Panc1 (cell line): ENCODE measurements around the gene AMBP. TPM values are rescaled to one million over a fixed set of nuclear protein-coding genes. Genes with fewer than 3 reads are reported as not detected.

Experiments
- ATAC-seq: fragments of 200-7000 bp; cut with Tn5 transposase; 2 replicates; pipeline ENCODE4 v1.9.1; 2020; ENCODE audit warnings: mild to moderate bottlenecking, moderate library complexity
- BruUV-seq: library from RNA; stranded (reverse); fragments of 400-500 nt; replicated peaks from 2 replicates; lab custom pipeline; 2021; lab: Mats Ljungman, UMichigan
- CTCF ChIA-PET: fragments of 300-600 bp; sonication (Branson Sonifier 250); formaldehyde crosslinking; loops from one replicate; lab custom pipeline; 2022; ENCODE audit warnings: antibody characterized with exemption; lab: Charles Lee
- POLR2A ChIA-PET: fragments of 300-600 bp; sonication (Branson Sonifier 250); formaldehyde crosslinking; loops from one replicate; lab custom pipeline; 2022; ENCODE audit warnings: antibody characterized with exemption; lab: Charles Lee
- DNase-seq: peaks from one replicate; pipeline ENCODE4 v3.0.0-alpha.2; 2010; ENCODE audit warnings: low read depth, low spot score
- H3K27ac ChIP-seq: 2 replicates; pipeline ENCODE4 v1.5.1; 2011; ENCODE audit warnings: mild to moderate bottlenecking, low read length, inconsistent platforms
- H3K27me3 ChIP-seq: fragments of 200-500 bp; sonication (Bioruptor generic); 2 replicates; pipeline ENCODE4 v1.6.0; 2014; ENCODE audit warnings: low read length, inconsistent platforms; ENCODE audit not compliant: control insufficient read depth, insufficient read depth
- H3K36me3 ChIP-seq: fragments of 200-500 bp; sonication (Bioruptor generic); 2 replicates; pipeline ENCODE4 v1.5.1; 2014; ENCODE audit warnings: inconsistent platforms, mild to moderate bottlenecking, low read length, moderate library complexity; ENCODE audit not compliant: control insufficient read depth, insufficient read depth
- H3K4me1 ChIP-seq: 2 replicates; pipeline ENCODE4 v1.5.1; 2011; ENCODE audit warnings: inconsistent platforms, mild to moderate bottlenecking, low read length, moderate library complexity; ENCODE audit not compliant: control insufficient read depth, insufficient read depth
- H3K4me3 ChIP-seq, 2 experiments: 2 replicates each; pipeline ENCODE4 v1.5.1; 2011 to 2012; ENCODE audit warnings: low read depth in 2 of 2, low read length in 2 of 2, mild to moderate bottlenecking in 2 of 2, inconsistent platforms in 1 of 2, moderate library complexity in 1 of 2
- H3K9me3 ChIP-seq: fragments of 200-500 bp; sonication (Bioruptor generic); 2 replicates; pipeline ENCODE4 v1.5.1; 2014; ENCODE audit warnings: low read depth, mild to moderate bottlenecking, inconsistent platforms, low read length, moderate library complexity; ENCODE audit not compliant: control insufficient read depth, insufficient read depth
- POLR2AphosphoS5 ChIP-seq: IDR thresholded peaks from 2 replicates; pipeline ENCODE4 v1.6.1; 2012; ENCODE audit warnings: mild to moderate bottlenecking, low read depth, low read length, moderate library complexity
- SIN3A ChIP-seq: IDR thresholded peaks from 2 replicates; pipeline ENCODE4 v1.6.1; 2012; ENCODE audit warnings: low read depth, mild to moderate bottlenecking, low read length, moderate library complexity, borderline replicate concordance; ENCODE audit not compliant: insufficient read depth
- TCF7L2 ChIP-seq: IDR thresholded peaks from 2 replicates; pipeline ENCODE4 v1.6.1; 2011; ENCODE audit warnings: mild to moderate bottlenecking, low read depth, low read length, inconsistent platforms
- in situ Hi-C: cut with HindIII; loops from 2 replicates; pipeline ENCODE4 v1.10.0; 2016; ENCODE audit warnings: low sequenced_read_pairs, low pct_unique_long_range_greater_than_20kb
- intact Hi-C: fragments of 100-400 bp; cut with micrococcal nuclease; formaldehyde crosslinking; loops from one replicate; pipeline ENCODE4 v1.10.0; 2022; ENCODE audit not compliant: unreplicated experiment
- total RNA-seq: library from RNA; stranded (reverse); gene quantifications from one replicate; pipeline ENCODE4 v1.2.1, GENCODE V29; 2021; ENCODE audit not compliant: unreplicated experiment
- TF ChIP-seq, protein P1 (sequence below), 2 experiments: IDR thresholded peaks; 2 replicates each; pipeline ENCODE4 v1.6.1; 2011 to 2012; ENCODE audit warnings: low read depth in 2 of 2, control low read depth in 1 of 2, low read length in 1 of 2, mild to moderate bottlenecking in 1 of 2, moderate library complexity in 1 of 2; ENCODE audit not compliant: insufficient read depth in 1 of 2
- TF ChIP-seq, protein P2 (sequence below): fragments of 450-650 bp; IDR thresholded peaks from 2 replicates; pipeline ENCODE4 v1.5.1; 2017; ENCODE audit warnings: mild to moderate bottlenecking

Gene AMBP
- total RNA-seq, 1 experiment from 2014 or later: 1.7 TPM

DNA sequence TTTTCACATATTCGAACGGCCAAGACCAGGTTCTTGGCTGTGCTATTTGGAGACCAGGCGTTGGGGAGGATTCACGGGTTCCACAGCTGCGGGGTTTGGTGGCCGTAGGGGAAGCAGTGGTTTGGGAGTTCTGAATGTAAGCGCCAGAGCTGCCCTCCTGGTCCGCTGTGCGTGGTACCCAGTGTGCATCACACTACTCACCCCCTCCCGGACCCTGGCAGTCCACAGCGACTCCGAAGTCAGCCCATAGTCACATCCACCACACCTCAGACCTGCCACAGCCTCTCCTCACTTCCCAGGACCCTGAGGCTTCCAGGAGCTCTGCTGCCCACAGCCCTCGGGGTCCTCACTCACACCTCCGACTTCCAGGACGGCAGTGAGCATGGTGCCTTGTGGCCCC is 26.8 kb downstream of the AMBP start:
- ATAC-seq (no peak), DNase-seq (no peak)
- in situ Hi-C loops (no loop called here), intact Hi-C loops (no loop called here)
- H3K9me3 ChIP-seq: no peaks in the 10 kb centered on the region
- CTCF ChIA-PET: no interaction called here
- H3K27ac ChIP-seq: no peak overlapping the region
- H3K36me3 ChIP-seq: no peaks in the 10 kb centered on the region
- no peaks in the 10 kb centered on the region for H3K27me3 ChIP-seq
- TF ChIP-seq POLR2AphosphoS5 (no peak), SIN3A (no peak), TCF7L2 (no peak)
- TF ChIP-seq, protein P1, sequence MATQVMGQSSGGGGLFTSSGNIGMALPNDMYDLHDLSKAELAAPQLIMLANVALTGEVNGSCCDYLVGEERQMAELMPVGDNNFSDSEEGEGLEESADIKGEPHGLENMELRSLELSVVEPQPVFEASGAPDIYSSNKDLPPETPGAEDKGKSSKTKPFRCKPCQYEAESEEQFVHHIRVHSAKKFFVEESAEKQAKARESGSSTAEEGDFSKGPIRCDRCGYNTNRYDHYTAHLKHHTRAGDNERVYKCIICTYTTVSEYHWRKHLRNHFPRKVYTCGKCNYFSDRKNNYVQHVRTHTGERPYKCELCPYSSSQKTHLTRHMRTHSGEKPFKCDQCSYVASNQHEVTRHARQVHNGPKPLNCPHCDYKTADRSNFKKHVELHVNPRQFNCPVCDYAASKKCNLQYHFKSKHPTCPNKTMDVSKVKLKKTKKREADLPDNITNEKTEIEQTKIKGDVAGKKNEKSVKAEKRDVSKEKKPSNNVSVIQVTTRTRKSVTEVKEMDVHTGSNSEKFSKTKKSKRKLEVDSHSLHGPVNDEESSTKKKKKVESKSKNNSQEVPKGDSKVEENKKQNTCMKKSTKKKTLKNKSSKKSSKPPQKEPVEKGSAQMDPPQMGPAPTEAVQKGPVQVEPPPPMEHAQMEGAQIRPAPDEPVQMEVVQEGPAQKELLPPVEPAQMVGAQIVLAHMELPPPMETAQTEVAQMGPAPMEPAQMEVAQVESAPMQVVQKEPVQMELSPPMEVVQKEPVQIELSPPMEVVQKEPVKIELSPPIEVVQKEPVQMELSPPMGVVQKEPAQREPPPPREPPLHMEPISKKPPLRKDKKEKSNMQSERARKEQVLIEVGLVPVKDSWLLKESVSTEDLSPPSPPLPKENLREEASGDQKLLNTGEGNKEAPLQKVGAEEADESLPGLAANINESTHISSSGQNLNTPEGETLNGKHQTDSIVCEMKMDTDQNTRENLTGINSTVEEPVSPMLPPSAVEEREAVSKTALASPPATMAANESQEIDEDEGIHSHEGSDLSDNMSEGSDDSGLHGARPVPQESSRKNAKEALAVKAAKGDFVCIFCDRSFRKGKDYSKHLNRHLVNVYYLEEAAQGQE (IDR thresholded peaks at IDR 0.05; ENCODE audit: insufficient read depth in 1 of 2, low read depth in 2 of 2, low read length in 1 of 2): no peak
- TF ChIP-seq, protein P2, sequence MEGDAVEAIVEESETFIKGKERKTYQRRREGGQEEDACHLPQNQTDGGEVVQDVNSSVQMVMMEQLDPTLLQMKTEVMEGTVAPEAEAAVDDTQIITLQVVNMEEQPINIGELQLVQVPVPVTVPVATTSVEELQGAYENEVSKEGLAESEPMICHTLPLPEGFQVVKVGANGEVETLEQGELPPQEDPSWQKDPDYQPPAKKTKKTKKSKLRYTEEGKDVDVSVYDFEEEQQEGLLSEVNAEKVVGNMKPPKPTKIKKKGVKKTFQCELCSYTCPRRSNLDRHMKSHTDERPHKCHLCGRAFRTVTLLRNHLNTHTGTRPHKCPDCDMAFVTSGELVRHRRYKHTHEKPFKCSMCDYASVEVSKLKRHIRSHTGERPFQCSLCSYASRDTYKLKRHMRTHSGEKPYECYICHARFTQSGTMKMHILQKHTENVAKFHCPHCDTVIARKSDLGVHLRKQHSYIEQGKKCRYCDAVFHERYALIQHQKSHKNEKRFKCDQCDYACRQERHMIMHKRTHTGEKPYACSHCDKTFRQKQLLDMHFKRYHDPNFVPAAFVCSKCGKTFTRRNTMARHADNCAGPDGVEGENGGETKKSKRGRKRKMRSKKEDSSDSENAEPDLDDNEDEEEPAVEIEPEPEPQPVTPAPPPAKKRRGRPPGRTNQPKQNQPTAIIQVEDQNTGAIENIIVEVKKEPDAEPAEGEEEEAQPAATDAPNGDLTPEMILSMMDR: no peak
- no TSS peak for BruUV-seq
- no peak overlapping the region for H3K4me3 ChIP-seq
- POLR2A ChIA-PET: no interaction called here
- no peaks in the 10 kb centered on the region for H3K4me1 ChIP-seq

DNA sequence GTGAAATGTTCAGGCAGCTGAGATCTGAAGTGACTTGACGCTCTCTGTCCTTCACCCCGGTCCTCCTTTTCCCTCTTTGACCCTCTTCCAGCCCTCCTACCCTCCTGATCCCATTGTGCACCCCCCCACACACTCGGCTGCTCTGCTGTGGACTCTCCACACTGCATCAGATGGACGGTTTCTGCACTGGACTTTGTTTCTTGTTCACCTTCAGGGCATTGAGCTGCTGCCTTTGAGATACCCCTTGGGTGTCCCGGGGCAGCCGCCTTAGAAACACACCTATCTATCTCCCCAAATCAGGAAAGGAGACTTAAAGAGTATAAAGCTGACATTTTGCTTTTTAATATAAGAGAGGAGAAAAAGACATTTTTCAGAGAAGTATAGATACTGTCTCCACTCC is 27.5 kb downstream of the AMBP start:
- TF ChIP-seq, protein P1 (IDR thresholded peaks at IDR 0.05; ENCODE audit: insufficient read depth in 1 of 2, low read depth in 2 of 2, low read length in 1 of 2): no peak
- TF ChIP-seq TCF7L2 (no peak), POLR2AphosphoS5 (no peak), SIN3A (no peak)
- TF ChIP-seq, protein P2: no peak
- Histone ChIP-seq H3K4me1 (no peaks in the 10 kb centered on the region), H3K27ac (no peak overlapping the region), H3K9me3 (no peaks in the 10 kb centered on the region), H3K4me3 (no peak overlapping the region), H3K27me3 (no peaks in the 10 kb centered on the region), H3K36me3 (no peaks in the 10 kb centered on the region)
- DNase-seq (no peak), ATAC-seq (no peak)
- in situ Hi-C loops (no loop called here), intact Hi-C loops (no loop called here)
- BruUV-seq: no TSS peak
- CTCF ChIA-PET: no interaction called here
- POLR2A ChIA-PET: no interaction called here
